Skeletal muscle satellite cell (primary cell): Measurements from ENCODE around the gene OR4Q2. TPM values are rescaled to one million over a fixed set of nuclear protein-coding genes. Genes with fewer than 3 reads are reported as not detected.
"Not testable (repeated sequence)": the region's sequence is repeated elsewhere in the genome, so short reads cannot be mapped to it uniquely, and the experiment has no call there.

Experiments used
- H3K27me3 ChIP-seq: 2 replicates; pipeline ENCODE4 v1.7.0; 2013; ENCODE audit warnings: low read length; ENCODE audit not compliant: control insufficient read depth, insufficient read depth
- H3K36me3 ChIP-seq: 2 replicates; pipeline ENCODE4 v1.7.0; 2013; ENCODE audit warnings: mild to moderate bottlenecking, control low read depth, low read length; ENCODE audit not compliant: insufficient read depth
- H3K4me1 ChIP-seq: 2 replicates; pipeline ENCODE4 v1.7.0; 2013; ENCODE audit warnings: low read length; ENCODE audit not compliant: control insufficient read depth, insufficient read depth
- H3K4me2 ChIP-seq: 2 replicates; pipeline ENCODE4 v1.7.0; 2013; ENCODE audit warnings: mild to moderate bottlenecking, low read length
- H3K4me3 ChIP-seq: 2 replicates; pipeline ENCODE4 v1.7.0; 2013; ENCODE audit warnings: low read length
- H3K9ac ChIP-seq: 2 replicates; pipeline ENCODE4 v1.7.0; 2013; ENCODE audit warnings: mild to moderate bottlenecking, low read depth, low read length, moderate library complexity
- H3K9me3 ChIP-seq: replicated peaks from 2 replicates; pipeline ENCODE4 v1.7.0; 2013; ENCODE audit warnings: mild to moderate bottlenecking, control low read depth, low read length
- total RNA-seq: library from RNA; depleted of rRNA; stranded (reverse); fragments of >200 nt; gene quantifications from 2 replicates; pipeline ENCODE4 v1.2.3, GENCODE V29; 2012; rRNA removed

Gene OR4Q2
- total RNA-seq = not detected in 2 replicates

DNA sequence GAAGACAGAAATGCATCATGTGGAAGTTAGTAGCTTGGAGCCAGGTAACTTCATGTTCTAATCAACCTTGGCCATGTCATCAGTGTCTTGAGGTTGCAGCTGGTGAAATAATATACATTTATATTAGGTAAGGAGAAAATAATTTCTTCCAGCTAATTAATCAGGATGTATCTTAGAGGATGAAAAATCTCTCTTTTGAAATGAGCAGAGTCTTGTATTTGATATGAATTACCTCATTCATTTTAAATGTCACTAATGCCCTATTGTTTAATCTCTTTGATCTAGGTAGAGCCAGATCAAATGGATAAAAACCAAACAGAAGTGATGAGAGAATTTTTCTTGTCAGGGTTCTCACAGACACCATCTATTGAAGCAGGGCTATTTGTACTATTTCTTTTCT, at the start of gene OR4Q2:
Gene OR4Q2 (plus strand): TSS at position 301 of the 400 bp plus-strand sequence.
- H3K4me1 ChIP-seq = no peaks in the 10 kb centered on the region
- H3K27me3 ChIP-seq = no peaks in the 10 kb centered on the region
- no peak within 1 kb of the TSS for H3K4me3 ChIP-seq
- H3K9ac ChIP-seq = no peak within 1 kb of the TSS
- H3K4me2 ChIP-seq = no peak within 1 kb of the TSS
- no peaks in the 10 kb centered on the region for H3K36me3 ChIP-seq
- no peaks in the 10 kb centered on the region for H3K9me3 ChIP-seq

DNA sequence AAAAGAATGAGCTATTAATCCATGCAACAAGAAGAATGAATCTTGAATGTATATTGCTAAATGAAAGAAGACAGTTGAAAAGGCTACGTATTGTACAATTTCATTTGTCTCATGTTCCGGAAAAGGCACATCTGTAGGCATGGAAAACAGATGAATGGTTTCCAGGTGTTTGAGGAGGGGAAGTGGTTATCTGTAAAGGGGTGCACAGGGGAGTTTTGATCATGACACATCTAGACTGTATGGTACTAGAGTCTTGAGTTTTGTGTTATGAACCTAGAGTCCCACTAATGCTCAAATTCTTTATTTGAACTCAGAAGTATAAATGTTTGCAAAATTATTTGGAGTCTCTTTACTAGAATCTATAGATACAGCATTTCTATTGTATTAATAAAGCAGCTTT, 32.2 kb upstream of the OR4Q2 start:
- H3K4me3 ChIP-seq, H3K27me3 ChIP-seq, H3K4me1 ChIP-seq, H3K36me3 ChIP-seq, H3K4me2 ChIP-seq, H3K9me3 ChIP-seq, H3K9ac ChIP-seq: not testable (repeated sequence)

DNA sequence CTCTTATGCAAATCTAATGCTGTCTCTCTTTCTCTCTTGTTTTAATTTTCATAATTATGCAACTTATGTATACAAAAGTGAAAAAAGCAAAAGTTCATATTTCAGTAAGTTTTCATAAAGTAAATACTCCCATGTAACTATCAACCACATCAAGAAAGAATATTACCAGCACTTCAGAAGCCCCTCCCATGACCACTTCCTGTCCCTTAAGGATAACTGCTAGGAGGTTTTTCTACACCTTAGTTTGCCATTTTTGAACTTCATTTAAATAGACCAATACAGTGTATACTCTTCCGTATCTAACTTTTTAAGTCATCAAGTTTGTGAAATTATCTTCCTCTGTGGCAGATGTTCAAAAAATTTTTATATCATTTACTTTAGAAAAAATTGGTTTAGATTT, 27.1 kb upstream of the OR4Q2 start:
- H3K4me2 ChIP-seq = no peak overlapping the region
- no peak overlapping the region for H3K4me3 ChIP-seq
- H3K27me3 ChIP-seq = no peaks in the 10 kb centered on the region
- no peaks in the 10 kb centered on the region for H3K4me1 ChIP-seq
- no peaks in the 10 kb centered on the region for H3K9me3 ChIP-seq
- no peak overlapping the region for H3K9ac ChIP-seq
- H3K36me3 ChIP-seq = no peaks in the 10 kb centered on the region

DNA sequence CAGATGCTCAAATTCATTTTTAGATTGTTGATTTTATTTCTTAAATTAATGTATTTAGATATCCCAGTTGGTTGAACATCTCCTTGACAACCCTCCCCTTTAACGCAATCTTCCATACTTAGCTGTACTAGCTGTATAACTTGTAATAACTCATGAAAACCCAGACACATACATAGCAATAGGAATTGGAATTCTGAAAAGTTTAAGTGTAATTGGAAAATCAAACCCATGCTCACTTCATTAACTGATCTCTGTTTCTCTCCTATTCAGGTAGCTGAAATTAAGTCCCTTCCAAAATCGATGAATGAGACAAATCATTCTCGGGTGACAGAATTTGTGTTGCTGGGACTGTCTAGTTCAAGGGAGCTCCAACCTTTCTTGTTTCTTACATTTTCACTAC, 26.7 kb upstream of the OR4Q2 start, which contains the start of gene OR4K15:
Gene OR4K15 (plus strand): TSS at position 301 of the 400 bp plus-strand sequence. CDS start 0 bp downstream, at position 301.
- H3K4me2 ChIP-seq = no peak within 1 kb of the TSS
- no peaks in the 10 kb centered on the region for H3K36me3 ChIP-seq
- H3K4me1 ChIP-seq = no peaks in the 10 kb centered on the region
- H3K9ac ChIP-seq = no peak within 1 kb of the TSS
- no peak within 1 kb of the TSS for H3K4me3 ChIP-seq
- no peaks in the 10 kb centered on the region for H3K27me3 ChIP-seq
- H3K9me3 ChIP-seq = no peaks in the 10 kb centered on the region

DNA sequence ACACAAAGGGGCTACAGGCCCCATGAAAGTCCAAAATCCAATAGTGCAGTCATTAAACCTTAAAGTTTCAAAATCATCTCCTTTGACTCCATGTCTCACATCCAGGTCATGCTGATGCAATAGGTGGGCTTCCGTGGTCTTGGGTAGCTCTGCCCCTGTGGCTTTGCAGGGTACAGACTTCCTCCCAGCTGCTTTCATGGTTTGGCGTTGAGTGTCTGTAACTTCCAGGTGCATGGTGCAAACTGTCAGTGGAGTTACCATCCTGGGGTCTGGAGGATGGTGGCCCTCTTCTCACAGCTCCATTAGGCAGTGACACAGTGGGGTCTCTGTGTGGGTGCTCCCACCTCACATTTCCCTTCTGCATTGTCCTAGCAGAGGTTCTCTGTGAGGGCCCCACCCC, 8.5 kb upstream of the OR4Q2 start:
- no peaks in the 10 kb centered on the region for H3K4me1 ChIP-seq

DNA sequence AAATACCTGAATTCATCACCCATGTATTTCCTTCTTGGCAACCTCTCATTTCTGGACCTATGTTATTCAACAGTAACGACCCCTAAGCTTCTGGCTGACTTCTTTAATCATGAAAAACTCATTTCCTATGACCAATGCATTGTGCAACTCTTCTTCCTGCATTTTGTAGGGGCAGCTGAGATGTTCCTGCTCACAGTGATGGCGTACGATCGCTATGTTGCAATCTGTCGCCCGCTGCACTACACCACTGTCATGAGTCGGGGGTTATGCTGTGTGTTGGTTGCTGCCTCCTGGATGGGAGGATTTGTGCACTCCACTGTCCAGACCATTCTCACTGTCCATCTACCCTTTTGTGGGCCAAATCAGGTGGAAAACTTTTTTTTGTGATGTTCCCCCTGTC, 356 bp downstream of the OR4Q2 start:
- Histone ChIP-seq H3K4me3 (no peak overlapping the region), H3K36me3 (no peaks in the 10 kb centered on the region), H3K9me3 (no peaks in the 10 kb centered on the region)

More for the DNA sequence above, 8.5 kb upstream of the OR4Q2 start:
- no peak overlapping the region for H3K9ac ChIP-seq
- peaks cover 6% of the 10 kb centered on the region for H3K9me3 ChIP-seq
- H3K27me3 ChIP-seq = no peaks in the 10 kb centered on the region
- H3K4me2 ChIP-seq = no peak overlapping the region
- H3K36me3 ChIP-seq = no peaks in the 10 kb centered on the region
- no peak overlapping the region for H3K4me3 ChIP-seq

DNA sequence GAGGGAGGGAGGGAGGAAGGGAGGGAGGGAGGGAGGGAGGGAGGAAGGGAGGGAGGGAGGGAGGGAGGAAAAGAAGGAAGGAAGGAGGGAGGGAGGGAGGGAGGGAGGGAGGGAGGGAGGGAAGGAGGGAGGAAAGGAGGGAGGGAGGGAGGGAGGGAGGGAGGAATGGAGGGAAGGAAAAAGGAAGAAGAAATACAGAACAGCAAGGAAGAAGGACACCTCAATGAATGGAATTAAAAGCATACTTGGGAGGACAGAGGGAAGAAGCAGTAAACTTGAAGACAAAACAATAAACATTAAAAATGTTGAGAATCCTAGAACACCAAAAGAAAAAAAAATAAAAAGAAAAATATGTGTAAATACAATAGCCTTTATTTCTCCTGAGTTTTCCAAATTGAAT, 6.2 kb downstream of the OR4Q2 start:
- no peak overlapping the region for H3K4me3 ChIP-seq
- H3K27me3 ChIP-seq = no peaks in the 10 kb centered on the region
- H3K36me3 ChIP-seq = no peaks in the 10 kb centered on the region
- no peak overlapping the region for H3K9ac ChIP-seq
- no peaks in the 10 kb centered on the region for H3K4me1 ChIP-seq
- no peak overlapping the region for H3K4me2 ChIP-seq
- H3K9me3 ChIP-seq = peaks cover 3% of the 10 kb centered on the region

More for the DNA sequence above, 356 bp downstream of the OR4Q2 start:
- Histone ChIP-seq H3K9ac (no peak overlapping the region), H3K4me2 (no peak overlapping the region), H3K4me1 (no peaks in the 10 kb centered on the region), H3K27me3 (no peaks in the 10 kb centered on the region)

DNA sequence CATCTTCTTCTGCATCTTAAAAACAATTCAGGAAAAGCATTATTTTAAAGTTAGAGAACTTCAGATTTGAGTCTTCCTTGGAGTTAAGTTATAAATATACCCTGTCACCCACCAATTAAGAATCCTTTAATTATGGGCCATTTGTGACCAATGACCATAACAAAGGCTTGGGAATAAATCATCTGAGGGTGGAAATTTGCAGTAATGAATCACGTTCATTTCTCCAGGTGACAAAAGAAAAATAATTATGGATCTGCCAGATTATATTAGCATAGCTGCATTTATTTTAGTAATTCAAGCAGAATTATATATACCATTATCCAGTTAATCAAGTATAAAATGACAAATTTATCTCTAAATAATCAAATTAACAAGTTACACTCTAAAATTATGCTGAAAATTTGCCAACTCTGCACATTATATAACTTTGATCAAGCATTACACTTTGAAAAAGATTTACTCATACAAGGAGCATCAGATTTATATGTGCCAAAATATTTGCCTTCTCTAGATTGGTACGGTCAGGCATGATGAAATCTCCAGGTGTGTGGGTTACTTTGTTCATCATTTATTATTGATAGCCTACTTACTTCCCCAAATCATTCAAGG, 17.4 kb downstream of the OR4Q2 start, which contains the start of gene OR4K14:
Gene OR4K14 (minus strand): TSS at position 51 of the 609 bp plus-strand sequence. CDS start 4,114 bp downstream, outside the sequence.
- Histone ChIP-seq H3K9ac (no peak within 1 kb of the TSS), H3K36me3 (no peaks in the 10 kb centered on the region), H3K4me1 (no peaks in the 10 kb centered on the region), H3K4me2 (no peak within 1 kb of the TSS), H3K4me3 (no peak within 1 kb of the TSS), H3K27me3 (no peaks in the 10 kb centered on the region), H3K9me3 (peaks cover 4% of the 10 kb centered on the region)

DNA sequence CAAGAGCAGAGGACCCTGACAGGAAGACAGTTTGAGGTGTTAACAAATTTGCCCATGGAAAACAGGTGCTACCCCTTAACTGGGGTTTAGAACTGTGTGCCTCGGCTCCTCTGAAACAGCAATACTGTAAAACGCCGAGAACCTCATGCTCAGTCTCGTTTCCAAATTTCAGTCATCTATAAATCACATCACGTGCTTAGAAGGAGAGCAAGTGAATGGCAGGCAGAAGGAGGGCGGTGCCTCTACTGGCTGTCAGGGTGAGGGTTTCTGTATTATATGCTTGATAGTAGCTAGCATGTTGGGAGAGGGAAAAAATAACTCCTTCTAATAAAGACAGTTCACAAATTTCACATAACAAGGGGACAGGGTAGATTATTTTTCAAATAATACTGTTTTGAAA, 29.1 kb downstream of the OR4Q2 start:
- Histone ChIP-seq H3K4me3 (no peak overlapping the region), H3K9me3 (peaks cover 3% of the 10 kb centered on the region), H3K4me1 (no peaks in the 10 kb centered on the region), H3K4me2 (no peak overlapping the region), H3K27me3 (no peaks in the 10 kb centered on the region), H3K36me3 (no peaks in the 10 kb centered on the region), H3K9ac (no peak overlapping the region)

DNA sequence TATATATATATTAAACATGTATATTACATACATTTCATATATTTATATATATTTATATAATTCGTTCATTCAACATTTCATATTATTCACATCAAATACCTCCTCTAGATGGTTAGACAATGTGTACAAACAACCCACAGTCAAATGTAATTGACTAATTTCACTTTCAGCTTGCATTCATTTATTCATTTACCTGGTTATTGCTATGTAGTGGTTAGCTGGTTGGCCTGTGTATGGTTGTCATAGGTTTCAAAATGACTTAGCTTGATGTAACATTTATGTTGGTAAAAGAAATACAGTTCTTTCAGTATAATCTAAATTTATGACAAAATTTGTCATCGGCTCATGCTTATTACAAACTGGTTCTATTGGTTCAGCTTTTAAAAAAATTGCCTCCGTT, 33.5 kb downstream of the OR4Q2 start:
- Histone ChIP-seq H3K4me1 (no peaks in the 10 kb centered on the region), H3K36me3 (no peaks in the 10 kb centered on the region), H3K9ac (no peak overlapping the region), H3K27me3 (no peaks in the 10 kb centered on the region), H3K4me3 (no peak overlapping the region), H3K9me3 (peaks cover 3% of the 10 kb centered on the region), H3K4me2 (no peak overlapping the region)

DNA sequence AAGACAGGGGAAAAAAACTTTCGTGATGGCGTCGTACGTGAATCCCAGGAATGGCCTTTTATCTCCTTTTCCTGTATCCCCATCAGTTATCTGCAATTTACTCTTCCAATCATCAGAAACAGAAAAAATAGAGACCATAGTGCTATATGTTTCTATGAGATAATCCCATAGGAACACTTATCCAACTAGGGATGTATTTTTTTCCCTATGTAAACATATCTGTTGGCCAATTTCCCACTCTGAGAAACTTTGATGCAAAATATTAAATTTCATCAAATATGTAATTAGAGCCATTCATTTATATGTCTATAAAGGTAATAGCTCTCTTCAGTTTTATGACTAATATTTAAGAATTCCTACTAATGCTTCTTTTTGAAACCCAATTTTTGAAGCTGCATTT, 34.0 kb downstream of the OR4Q2 start, which contains the start of gene OR4K13:
Gene OR4K13 (minus strand): TSS at position 101 of the 400 bp plus-strand sequence. CDS start 1,280 bp downstream, outside the sequence.
- peaks cover 2% of the 10 kb centered on the region for H3K9me3 ChIP-seq
- H3K4me2 ChIP-seq = no peak within 1 kb of the TSS
- no peaks in the 10 kb centered on the region for H3K4me1 ChIP-seq
- no peak within 1 kb of the TSS for H3K9ac ChIP-seq
- H3K36me3 ChIP-seq = no peaks in the 10 kb centered on the region
- H3K4me3 ChIP-seq = no peak within 1 kb of the TSS
- H3K27me3 ChIP-seq = no peaks in the 10 kb centered on the region

DNA sequence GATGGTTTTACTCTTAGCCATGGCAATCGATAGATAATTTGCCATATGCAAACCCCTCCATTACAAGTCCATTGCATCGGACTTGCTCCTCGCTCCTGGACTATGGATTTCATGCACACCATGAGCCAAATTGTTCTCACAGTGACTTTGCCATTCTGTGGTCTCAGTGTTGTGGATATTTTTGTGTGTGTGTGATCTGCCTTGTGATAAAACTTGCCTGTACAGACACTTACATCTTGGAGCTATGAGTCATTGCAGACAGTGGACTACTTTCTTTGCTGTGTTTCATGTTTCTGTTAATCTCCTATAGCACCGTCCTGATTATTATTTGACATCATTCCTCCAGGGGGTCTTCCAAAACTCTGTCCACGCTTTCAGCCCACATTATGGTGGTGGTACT, 42.3 kb downstream of the OR4Q2 start:
- peaks cover 13% of the 10 kb centered on the region for H3K9me3 ChIP-seq
- H3K27me3 ChIP-seq = no peaks in the 10 kb centered on the region
- no peaks in the 10 kb centered on the region for H3K4me1 ChIP-seq
- no peaks in the 10 kb centered on the region for H3K36me3 ChIP-seq
- H3K4me3 ChIP-seq = no peak overlapping the region
- H3K4me2 ChIP-seq = no peak overlapping the region
- H3K9ac ChIP-seq = no peak overlapping the region
